WTC11 (cell line): Measurements from ENCODE around the gene MT1B. TPM values are rescaled to one million over a fixed set of nuclear protein-coding genes. Genes with fewer than 3 reads are reported as not detected.

Source experiments
- ATAC-seq: fragments of 200-7000 bp; cut with Tn5 transposase; 2 replicates; pipeline ENCODE4 v1.10.0; 2021; ENCODE audit warnings: mild to moderate bottlenecking, moderate library complexity
- CTCF ChIA-PET: fragments of 300-600 bp; sonication (Branson Sonifier 250); formaldehyde crosslinking; loops from one replicate; lab custom pipeline; 2021; ENCODE audit warnings: antibody characterized with exemption; lab: Charles Lee
- POLR2A ChIA-PET: fragments of 350-600 bp; sonication (Branson Sonifier 250); formaldehyde crosslinking; loops from one replicate; lab custom pipeline; 2021; ENCODE audit warnings: antibody characterized with exemption; lab: Charles Lee
- DNase-seq: peaks from one replicate; pipeline ENCODE4 v3.0.0; 2021; ENCODE audit warnings: low spot score
- H3K27ac Mint-ChIP-seq: 2 replicates; pipeline ENCODE4 v1.8.0; 2021; ENCODE audit warnings: mixed read lengths
- H3K27me3 Mint-ChIP-seq: 2 replicates; pipeline ENCODE4 v1.8.0; 2021; ENCODE audit warnings: low read depth, mild to moderate bottlenecking, moderate library complexity, mixed read lengths
- H3K36me3 Mint-ChIP-seq: 2 replicates; pipeline ENCODE4 v1.8.0; 2021; ENCODE audit warnings: mixed read lengths
- H3K4me1 Mint-ChIP-seq: 2 replicates; pipeline ENCODE4 v1.8.0; 2022; ENCODE audit warnings: mixed read lengths
- H3K4me3 Mint-ChIP-seq: 2 replicates; pipeline ENCODE4 v1.8.0; 2021; ENCODE audit warnings: mild to moderate bottlenecking, moderate library complexity, mixed read lengths
- H3K9me3 Mint-ChIP-seq: 2 replicates; pipeline ENCODE4 v1.8.0; 2021; ENCODE audit warnings: mixed read lengths
- CREM ChIP-seq: sonication (generic); formaldehyde crosslinking; IDR thresholded peaks from 2 replicates; pipeline ENCODE4 v1.8.1; 2022; ENCODE audit warnings: mild to moderate bottlenecking, missing genetic modification reagents, moderate library complexity
- EMX1 ChIP-seq: fragments of 250-450 bp; sonication (Bioruptor Pico); IDR thresholded peaks from 2 replicates; pipeline ENCODE4 v1.8.0; 2021; ENCODE audit warnings: mild to moderate bottlenecking
- ETV6 ChIP-seq: sonication (generic); formaldehyde crosslinking; IDR thresholded peaks from 2 replicates; pipeline ENCODE4 v1.8.1; 2022; ENCODE audit warnings: mild to moderate bottlenecking, missing genetic modification reagents
- FOXJ3 ChIP-seq: sonication (generic); formaldehyde crosslinking; IDR thresholded peaks from 2 replicates; pipeline ENCODE4 v1.9.0; 2021; ENCODE audit warnings: missing genetic modification reagents, mild to moderate bottlenecking, borderline replicate concordance
- FOXK1 ChIP-seq: sonication (generic); formaldehyde crosslinking; IDR thresholded peaks from 2 replicates; pipeline ENCODE4 v1.8.0; 2022; ENCODE audit warnings: mild to moderate bottlenecking, moderate library complexity, missing genetic modification reagents
- FOXP1 ChIP-seq: sonication (generic); formaldehyde crosslinking; IDR thresholded peaks from 2 replicates; pipeline ENCODE4 v1.8.0; 2022; ENCODE audit warnings: missing genetic modification reagents, mild to moderate bottlenecking, moderate library complexity, borderline replicate concordance
- GTF2I ChIP-seq: fragments of 250-450 bp; sonication (Bioruptor Pico); conservative IDR thresholded peaks from 2 replicates; pipeline ENCODE4 v1.4.0; 2021; ENCODE audit warnings: mild to moderate bottlenecking
- HMGA2 ChIP-seq: fragments of 250-450 bp; sonication (Bioruptor Pico); IDR thresholded peaks from 2 replicates; pipeline ENCODE4 v1.4.0; 2021; ENCODE audit warnings: mild to moderate bottlenecking, moderate library complexity
- NFATC4 ChIP-seq: fragments of 250-450 bp; sonication (Bioruptor Pico); IDR thresholded peaks from 2 replicates; pipeline ENCODE4 v1.9.0; 2021; ENCODE audit warnings: mild to moderate bottlenecking
- NR1H2 ChIP-seq: sonication (generic); formaldehyde crosslinking; IDR thresholded peaks from 2 replicates; pipeline ENCODE4 v1.9.0; 2021; ENCODE audit warnings: mild to moderate bottlenecking, moderate library complexity, missing genetic modification reagents
- NR2C2 ChIP-seq: sonication (generic); formaldehyde crosslinking; IDR thresholded peaks from 2 replicates; pipeline ENCODE4 v1.8.0; 2022; ENCODE audit warnings: mild to moderate bottlenecking, missing genetic modification reagents
- OVOL2 ChIP-seq: fragments of 250-450 bp; sonication (Bioruptor Pico); IDR thresholded peaks from 2 replicates; pipeline ENCODE4 v1.9.0; 2021; ENCODE audit warnings: mild to moderate bottlenecking, borderline replicate concordance
- RORB ChIP-seq: fragments of 250-450 bp; sonication (Bioruptor Pico); IDR thresholded peaks from 2 replicates; pipeline ENCODE4 v1.9.0; 2021; ENCODE audit warnings: mild to moderate bottlenecking
- SOX15 ChIP-seq: fragments of 250-450 bp; sonication (Bioruptor Pico); IDR thresholded peaks from 2 replicates; pipeline ENCODE4 v1.9.0; 2021; ENCODE audit warnings: mild to moderate bottlenecking
- ZNF219 ChIP-seq: sonication (generic); formaldehyde crosslinking; IDR thresholded peaks from 2 replicates; pipeline ENCODE4 v1.8.0; 2023; ENCODE audit warnings: missing genetic modification reagents, mild to moderate bottlenecking, borderline replicate concordance
- ZNF416 ChIP-seq: fragments of 250-450 bp; sonication (Bioruptor Pico); IDR thresholded peaks from 2 replicates; pipeline ENCODE4 v1.9.0; 2021; ENCODE audit warnings: mild to moderate bottlenecking, inconsistent platforms
- total RNA-seq: library from RNA; stranded (reverse); gene quantifications from 3 replicates; pipeline ENCODE4 v1.2.3, GENCODE V29; 2021
- TF ChIP-seq, protein P1 (sequence below): sonication (generic); formaldehyde crosslinking; IDR thresholded peaks from 2 replicates; pipeline ENCODE4 v1.8.0; 2023; ENCODE audit warnings: missing genetic modification reagents, mild to moderate bottlenecking, borderline replicate concordance
- TF ChIP-seq, protein P2 (sequence below): sonication (generic); formaldehyde crosslinking; conservative IDR thresholded peaks from 2 replicates; pipeline ENCODE4 v1.8.1; 2022; ENCODE audit warnings: mild to moderate bottlenecking, missing genetic modification reagents
- TF ChIP-seq, protein P3 (sequence below): sonication (generic); formaldehyde crosslinking; IDR thresholded peaks from 2 replicates; pipeline ENCODE4 v1.8.1; 2023; ENCODE audit warnings: mild to moderate bottlenecking, missing genetic modification reagents
- TF ChIP-seq, protein P4 (sequence below): sonication (generic); formaldehyde crosslinking; IDR thresholded peaks from 2 replicates; pipeline ENCODE4 v1.8.0; 2022; ENCODE audit warnings: mild to moderate bottlenecking, missing genetic modification reagents
- TF ChIP-seq, protein P5 (sequence below): sonication (generic); formaldehyde crosslinking; IDR thresholded peaks from 2 replicates; pipeline ENCODE4 v1.8.1; 2023; ENCODE audit warnings: mild to moderate bottlenecking, moderate library complexity, missing genetic modification reagents
- TF ChIP-seq, protein P6 (sequence below): sonication (generic); formaldehyde crosslinking; IDR thresholded peaks from 2 replicates; pipeline ENCODE4 v1.8.0; 2022; ENCODE audit warnings: mild to moderate bottlenecking, missing genetic modification reagents
- TF ChIP-seq, protein P7 (sequence below): fragments of 200-600 bp; IDR thresholded peaks from 2 replicates; pipeline ENCODE4 v1.8.0; 2022; ENCODE audit warnings: antibody characterized with exemption
- TF ChIP-seq, protein P8 (sequence below): fragments of 250-450 bp; sonication (Bioruptor Pico); IDR thresholded peaks from 2 replicates; pipeline ENCODE4 v2.1.2; 2022; ENCODE audit warnings: mild to moderate bottlenecking, moderate library complexity

The MT1B gene
- total RNA-seq, 1 experiment from 2014 or later = not detected

DNA sequence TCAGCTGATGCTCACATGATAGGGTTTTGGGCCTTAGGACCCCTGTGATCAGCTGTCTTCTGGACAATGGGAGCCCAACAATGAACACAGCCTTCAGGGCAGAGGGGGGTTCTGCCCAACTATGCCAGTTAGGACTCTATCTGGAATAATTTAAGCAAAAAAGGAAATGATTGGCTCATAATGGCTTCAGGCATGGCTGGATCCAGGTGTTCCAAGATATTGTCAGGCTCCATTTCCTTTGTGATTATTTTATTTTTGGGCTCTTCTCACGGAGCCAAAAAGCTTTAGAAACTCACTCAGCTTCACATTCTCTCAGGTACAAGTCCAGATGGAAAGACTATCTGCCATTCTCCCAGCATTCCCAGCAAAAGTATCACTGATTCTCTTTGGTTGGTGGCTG is 46.2 kb upstream of the MT1B start (continued):
- TF ChIP-seq, protein P1, sequence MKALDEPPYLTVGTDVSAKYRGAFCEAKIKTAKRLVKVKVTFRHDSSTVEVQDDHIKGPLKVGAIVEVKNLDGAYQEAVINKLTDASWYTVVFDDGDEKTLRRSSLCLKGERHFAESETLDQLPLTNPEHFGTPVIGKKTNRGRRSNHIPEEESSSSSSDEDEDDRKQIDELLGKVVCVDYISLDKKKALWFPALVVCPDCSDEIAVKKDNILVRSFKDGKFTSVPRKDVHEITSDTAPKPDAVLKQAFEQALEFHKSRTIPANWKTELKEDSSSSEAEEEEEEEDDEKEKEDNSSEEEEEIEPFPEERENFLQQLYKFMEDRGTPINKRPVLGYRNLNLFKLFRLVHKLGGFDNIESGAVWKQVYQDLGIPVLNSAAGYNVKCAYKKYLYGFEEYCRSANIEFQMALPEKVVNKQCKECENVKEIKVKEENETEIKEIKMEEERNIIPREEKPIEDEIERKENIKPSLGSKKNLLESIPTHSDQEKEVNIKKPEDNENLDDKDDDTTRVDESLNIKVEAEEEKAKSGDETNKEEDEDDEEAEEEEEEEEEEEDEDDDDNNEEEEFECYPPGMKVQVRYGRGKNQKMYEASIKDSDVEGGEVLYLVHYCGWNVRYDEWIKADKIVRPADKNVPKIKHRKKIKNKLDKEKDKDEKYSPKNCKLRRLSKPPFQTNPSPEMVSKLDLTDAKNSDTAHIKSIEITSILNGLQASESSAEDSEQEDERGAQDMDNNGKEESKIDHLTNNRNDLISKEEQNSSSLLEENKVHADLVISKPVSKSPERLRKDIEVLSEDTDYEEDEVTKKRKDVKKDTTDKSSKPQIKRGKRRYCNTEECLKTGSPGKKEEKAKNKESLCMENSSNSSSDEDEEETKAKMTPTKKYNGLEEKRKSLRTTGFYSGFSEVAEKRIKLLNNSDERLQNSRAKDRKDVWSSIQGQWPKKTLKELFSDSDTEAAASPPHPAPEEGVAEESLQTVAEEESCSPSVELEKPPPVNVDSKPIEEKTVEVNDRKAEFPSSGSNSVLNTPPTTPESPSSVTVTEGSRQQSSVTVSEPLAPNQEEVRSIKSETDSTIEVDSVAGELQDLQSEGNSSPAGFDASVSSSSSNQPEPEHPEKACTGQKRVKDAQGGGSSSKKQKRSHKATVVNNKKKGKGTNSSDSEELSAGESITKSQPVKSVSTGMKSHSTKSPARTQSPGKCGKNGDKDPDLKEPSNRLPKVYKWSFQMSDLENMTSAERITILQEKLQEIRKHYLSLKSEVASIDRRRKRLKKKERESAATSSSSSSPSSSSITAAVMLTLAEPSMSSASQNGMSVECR (CRISPR knock-in tag) = no peak
- TF ChIP-seq, protein P2, sequence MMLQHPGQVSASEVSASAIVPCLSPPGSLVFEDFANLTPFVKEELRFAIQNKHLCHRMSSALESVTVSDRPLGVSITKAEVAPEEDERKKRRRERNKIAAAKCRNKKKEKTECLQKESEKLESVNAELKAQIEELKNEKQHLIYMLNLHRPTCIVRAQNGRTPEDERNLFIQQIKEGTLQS = no peak
- no peak for TF ChIP-seq FOXK1 (CRISPR knock-in tag)
- TF ChIP-seq, protein P3, sequence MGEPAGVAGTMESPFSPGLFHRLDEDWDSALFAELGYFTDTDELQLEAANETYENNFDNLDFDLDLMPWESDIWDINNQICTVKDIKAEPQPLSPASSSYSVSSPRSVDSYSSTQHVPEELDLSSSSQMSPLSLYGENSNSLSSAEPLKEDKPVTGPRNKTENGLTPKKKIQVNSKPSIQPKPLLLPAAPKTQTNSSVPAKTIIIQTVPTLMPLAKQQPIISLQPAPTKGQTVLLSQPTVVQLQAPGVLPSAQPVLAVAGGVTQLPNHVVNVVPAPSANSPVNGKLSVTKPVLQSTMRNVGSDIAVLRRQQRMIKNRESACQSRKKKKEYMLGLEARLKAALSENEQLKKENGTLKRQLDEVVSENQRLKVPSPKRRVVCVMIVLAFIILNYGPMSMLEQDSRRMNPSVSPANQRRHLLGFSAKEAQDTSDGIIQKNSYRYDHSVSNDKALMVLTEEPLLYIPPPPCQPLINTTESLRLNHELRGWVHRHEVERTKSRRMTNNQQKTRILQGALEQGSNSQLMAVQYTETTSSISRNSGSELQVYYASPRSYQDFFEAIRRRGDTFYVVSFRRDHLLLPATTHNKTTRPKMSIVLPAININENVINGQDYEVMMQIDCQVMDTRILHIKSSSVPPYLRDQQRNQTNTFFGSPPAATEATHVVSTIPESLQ (CRISPR knock-in tag) = no peak
- TF ChIP-seq OVOL2 (CRISPR knock-in tag) = no peak
- no peak for TF ChIP-seq FOXJ3 (CRISPR knock-in tag)
- no peak for TF ChIP-seq CREM (CRISPR knock-in tag)
- TF ChIP-seq, protein P4, sequence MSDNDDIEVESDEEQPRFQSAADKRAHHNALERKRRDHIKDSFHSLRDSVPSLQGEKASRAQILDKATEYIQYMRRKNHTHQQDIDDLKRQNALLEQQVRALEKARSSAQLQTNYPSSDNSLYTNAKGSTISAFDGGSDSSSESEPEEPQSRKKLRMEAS (CRISPR knock-in tag) = no peak
- TF ChIP-seq ZNF416 = no peak

DNA sequence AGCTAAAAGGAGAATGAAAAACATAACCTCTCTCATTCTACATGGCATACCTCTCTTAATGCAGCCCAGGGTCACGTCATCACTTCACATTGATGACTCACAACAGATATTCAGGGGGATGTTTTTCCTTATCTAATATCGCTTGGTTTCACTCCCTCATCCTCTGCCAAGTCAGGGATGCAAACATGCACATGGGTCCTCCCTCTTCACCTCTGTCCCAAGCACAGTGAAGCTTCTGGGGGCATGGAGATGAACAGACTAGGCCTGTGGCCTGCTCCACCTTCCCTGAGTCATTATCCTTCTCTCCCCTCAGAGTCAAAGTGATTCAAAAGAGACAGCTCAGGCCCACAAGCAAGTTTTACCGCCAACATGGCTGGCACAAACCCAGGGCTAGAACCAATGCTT is 45.6 kb upstream of the MT1B start:
- H3K36me3 Mint-ChIP-seq = no peaks in the 10 kb centered on the region
- CTCF ChIA-PET = interaction anchor here (1.0 kb wide), 1 partner anchor 95 kb away, joined by 3 read pairs; no protein-coding TSS in a partner anchor
- peaks cover 40% of the 10 kb centered on the region for H3K4me1 Mint-ChIP-seq
- TF ChIP-seq, protein P5, sequence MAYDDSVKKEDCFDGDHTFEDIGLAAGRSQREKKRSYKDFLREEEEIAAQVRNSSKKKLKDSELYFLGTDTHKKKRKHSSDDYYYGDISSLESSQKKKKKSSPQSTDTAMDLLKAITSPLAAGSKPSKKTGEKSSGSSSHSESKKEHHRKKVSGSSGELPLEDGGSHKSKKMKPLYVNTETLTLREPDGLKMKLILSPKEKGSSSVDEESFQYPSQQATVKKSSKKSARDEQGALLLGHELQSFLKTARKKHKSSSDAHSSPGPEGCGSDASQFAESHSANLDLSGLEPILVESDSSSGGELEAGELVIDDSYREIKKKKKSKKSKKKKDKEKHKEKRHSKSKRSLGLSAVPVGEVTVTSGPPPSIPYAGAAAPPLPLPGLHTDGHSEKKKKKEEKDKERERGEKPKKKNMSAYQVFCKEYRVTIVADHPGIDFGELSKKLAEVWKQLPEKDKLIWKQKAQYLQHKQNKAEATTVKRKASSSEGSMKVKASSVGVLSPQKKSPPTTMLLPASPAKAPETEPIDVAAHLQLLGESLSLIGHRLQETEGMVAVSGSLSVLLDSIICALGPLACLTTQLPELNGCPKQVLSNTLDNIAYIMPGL (CRISPR knock-in tag) = no peak
- TF ChIP-seq FOXK1 (CRISPR knock-in tag) (no peak), ETV6 (CRISPR knock-in tag) (no peak), FOXJ3 (CRISPR knock-in tag) (no peak), ZNF219 (CRISPR knock-in tag) (no peak), RORB (no peak), HMGA2 (no peak), NR2C2 (CRISPR knock-in tag) (no peak), EMX1 (CRISPR knock-in tag) (no peak), SOX15 (no peak), FOXP1 (no peak), NFATC4 (CRISPR knock-in tag) (no peak), NR1H2 (CRISPR knock-in tag) (no peak), GTF2I (no peak), OVOL2 (CRISPR knock-in tag) (no peak)
- TF ChIP-seq, protein P6, sequence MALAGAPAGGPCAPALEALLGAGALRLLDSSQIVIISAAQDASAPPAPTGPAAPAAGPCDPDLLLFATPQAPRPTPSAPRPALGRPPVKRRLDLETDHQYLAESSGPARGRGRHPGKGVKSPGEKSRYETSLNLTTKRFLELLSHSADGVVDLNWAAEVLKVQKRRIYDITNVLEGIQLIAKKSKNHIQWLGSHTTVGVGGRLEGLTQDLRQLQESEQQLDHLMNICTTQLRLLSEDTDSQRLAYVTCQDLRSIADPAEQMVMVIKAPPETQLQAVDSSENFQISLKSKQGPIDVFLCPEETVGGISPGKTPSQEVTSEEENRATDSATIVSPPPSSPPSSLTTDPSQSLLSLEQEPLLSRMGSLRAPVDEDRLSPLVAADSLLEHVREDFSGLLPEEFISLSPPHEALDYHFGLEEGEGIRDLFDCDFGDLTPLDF = no peak
- TF ChIP-seq, protein P2 = no peak
- TF ChIP-seq, protein P7, sequence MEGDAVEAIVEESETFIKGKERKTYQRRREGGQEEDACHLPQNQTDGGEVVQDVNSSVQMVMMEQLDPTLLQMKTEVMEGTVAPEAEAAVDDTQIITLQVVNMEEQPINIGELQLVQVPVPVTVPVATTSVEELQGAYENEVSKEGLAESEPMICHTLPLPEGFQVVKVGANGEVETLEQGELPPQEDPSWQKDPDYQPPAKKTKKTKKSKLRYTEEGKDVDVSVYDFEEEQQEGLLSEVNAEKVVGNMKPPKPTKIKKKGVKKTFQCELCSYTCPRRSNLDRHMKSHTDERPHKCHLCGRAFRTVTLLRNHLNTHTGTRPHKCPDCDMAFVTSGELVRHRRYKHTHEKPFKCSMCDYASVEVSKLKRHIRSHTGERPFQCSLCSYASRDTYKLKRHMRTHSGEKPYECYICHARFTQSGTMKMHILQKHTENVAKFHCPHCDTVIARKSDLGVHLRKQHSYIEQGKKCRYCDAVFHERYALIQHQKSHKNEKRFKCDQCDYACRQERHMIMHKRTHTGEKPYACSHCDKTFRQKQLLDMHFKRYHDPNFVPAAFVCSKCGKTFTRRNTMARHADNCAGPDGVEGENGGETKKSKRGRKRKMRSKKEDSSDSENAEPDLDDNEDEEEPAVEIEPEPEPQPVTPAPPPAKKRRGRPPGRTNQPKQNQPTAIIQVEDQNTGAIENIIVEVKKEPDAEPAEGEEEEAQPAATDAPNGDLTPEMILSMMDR = no peak
- TF ChIP-seq, protein P8, sequence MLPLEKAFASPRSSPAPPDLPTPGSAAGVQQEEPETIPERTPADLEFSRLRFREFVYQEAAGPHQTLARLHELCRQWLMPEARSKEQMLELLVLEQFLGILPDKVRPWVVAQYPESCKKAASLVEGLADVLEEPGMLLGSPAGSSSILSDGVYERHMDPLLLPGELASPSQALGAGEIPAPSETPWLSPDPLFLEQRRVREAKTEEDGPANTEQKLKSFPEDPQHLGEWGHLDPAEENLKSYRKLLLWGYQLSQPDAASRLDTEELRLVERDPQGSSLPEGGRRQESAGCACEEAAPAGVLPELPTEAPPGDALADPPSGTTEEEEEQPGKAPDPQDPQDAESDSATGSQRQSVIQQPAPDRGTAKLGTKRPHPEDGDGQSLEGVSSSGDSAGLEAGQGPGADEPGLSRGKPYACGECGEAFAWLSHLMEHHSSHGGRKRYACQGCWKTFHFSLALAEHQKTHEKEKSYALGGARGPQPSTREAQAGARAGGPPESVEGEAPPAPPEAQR (CRISPR knock-in tag) = no peak
- H3K4me3 Mint-ChIP-seq = no peak overlapping the region
- H3K27ac Mint-ChIP-seq = no peak overlapping the region
- no peak for ATAC-seq
- DNase-seq = no peak
- H3K9me3 Mint-ChIP-seq = no peaks in the 10 kb centered on the region
- H3K27me3 Mint-ChIP-seq = peaks cover 58% of the 10 kb centered on the region
- POLR2A ChIA-PET = no interaction called here
